H1 (cell line): ENCODE measurements around the gene OXSM. TPM values are rescaled to one million over a fixed set of nuclear protein-coding genes. Genes with fewer than 3 reads are reported as not detected.

Source experiments
- ASH2L ChIP-seq: fragments of 200-600, 300-600 bp; sonication (generic); IDR thresholded peaks from one replicate; pipeline ENCODE4 v1.7.1; 2017; ENCODE audit warnings: low read length
- CBX5 ChIP-seq: fragments of 300-800, 300-1000 bp; sonication (generic); IDR thresholded peaks from 2 replicates; pipeline ENCODE4 v1.7.1; 2016; ENCODE audit warnings: antibody characterized with exemption, low read length, low read depth
- CREB1 ChIP-seq: IDR thresholded peaks from 2 replicates; pipeline ENCODE4 v1.6.1; 2012; ENCODE audit warnings: inconsistent platforms
- SIN3A ChIP-seq, 2 experiments: IDR thresholded peaks in 1 of 2; conservative IDR thresholded peaks in 1 of 2; 2 replicates each; pipeline ENCODE4 v1.6.1; 2011 to 2012; ENCODE audit warnings: low read length in 2 of 2, improper control_type of control experiment in 1 of 2, low read depth in 1 of 2, mild to moderate bottlenecking in 1 of 2
- SP4 ChIP-seq: IDR thresholded peaks from 2 replicates; pipeline ENCODE4 v1.6.1; 2012; ENCODE audit warnings: low read length, inconsistent platforms
- SRF ChIP-seq: IDR thresholded peaks from 2 replicates; pipeline ENCODE4 v1.6.1; 2011; ENCODE audit warnings: mild to moderate bottlenecking, low read depth, low read length, moderate library complexity
- polyA plus RNA-seq, 7 experiments: library from polyadenylated mRNA; depleted of rRNA in 3 of 7; stranded (reverse) in 5 of 7; unstranded in 2 of 7; fragments of >200 nt in 5 of 7; fragments of 200-250 nt in 2 of 7; gene quantifications; 1 replicate in 5 of 7; 2 replicates in 1 of 7; 4 replicates in 1 of 7; pipeline versions ENCODE4 v1.2.1 to v1.2.3, GENCODE V29; 2011 to 2013; ENCODE audit warnings: missing spikeins in 2 of 7, mixed read lengths in 2 of 7
- total RNA-seq: library from RNA; stranded (reverse); fragmentation: NEBNext Ultra II Directional; extraction: Animal tissue kit (Norgen Biotek cat#: 25700); gene quantifications from 2 replicates; pipeline ENCODE4 v1.2.1, GENCODE V29; 2021
- TF ChIP-seq, protein P1 (sequence below): IDR thresholded peaks from 2 replicates; pipeline ENCODE4 v1.6.1; 2011; ENCODE audit warnings: low read length, improper control_type of control experiment
- TF ChIP-seq, protein P2 (sequence below): IDR thresholded peaks from 2 replicates; pipeline ENCODE4 v1.6.1; 2012; ENCODE audit warnings: low read length, inconsistent platforms

Gene OXSM
- total and polyA plus RNA-seq, 2 of the 8 experiments (the other 6 are each of a cell fraction or from before 2014, with no cell fraction given) = 1.3 to 2.2 TPM

DNA sequence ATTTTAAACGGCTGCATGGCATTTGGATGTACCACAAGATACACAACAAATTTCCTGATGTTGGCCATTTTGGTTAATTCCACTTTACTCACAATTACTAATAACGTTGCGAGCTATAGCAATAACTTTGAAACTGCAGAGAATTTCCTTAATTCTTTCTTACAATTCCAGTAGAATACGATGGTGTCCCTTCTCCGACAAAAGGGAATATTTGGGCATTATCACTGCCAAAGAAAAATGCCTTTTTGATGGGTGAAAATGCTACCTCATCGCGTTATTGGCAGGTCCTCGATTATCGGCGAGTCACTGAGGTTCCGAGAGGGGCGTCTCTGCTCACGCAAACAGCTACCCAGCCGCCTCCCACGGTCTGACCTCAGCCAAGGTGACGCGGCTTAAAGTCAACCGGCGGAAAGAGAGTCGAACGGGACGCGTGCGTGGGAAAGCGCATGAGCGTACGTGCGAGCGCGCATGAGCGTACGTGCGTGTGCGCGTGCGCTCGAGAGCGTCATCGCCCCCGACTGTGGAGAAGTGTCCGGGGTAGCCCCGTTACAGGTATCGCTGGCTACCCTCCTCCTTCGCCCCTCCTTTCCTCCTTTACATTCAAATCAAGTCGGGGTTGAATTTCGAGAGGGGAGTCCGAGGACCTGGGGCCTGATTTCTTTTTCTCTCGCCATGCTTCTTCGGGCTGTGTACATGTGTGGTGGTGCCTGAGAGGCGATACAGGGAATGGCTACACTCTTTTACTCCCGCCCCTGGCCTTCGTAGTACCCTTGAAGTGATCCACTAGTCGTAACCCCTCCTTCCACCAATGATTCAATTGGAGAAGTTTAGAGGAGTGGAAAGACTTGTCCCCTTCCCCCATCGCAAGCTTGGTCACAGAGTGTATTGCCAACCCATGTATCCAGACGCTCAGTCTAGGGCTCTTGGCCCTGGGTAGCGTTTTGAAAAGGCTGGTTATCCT lies at the start of gene OXSM (continued):
- TF ChIP-seq SRF (no peak), SIN3A (conservative IDR thresholded peaks at IDR 0.05 in 1 of 2, IDR thresholded peaks at IDR 0.05 in 1 of 2; ENCODE audit: low read depth in 1 of 2, low read length in 2 of 2) (no peak), SP4 (no peak), CREB1 (peak; percentile 55; the same call in 1 of the 2 replicates), CBX5 (no peak), ASH2L (peak; percentile 90)
- TF ChIP-seq, protein P1, sequence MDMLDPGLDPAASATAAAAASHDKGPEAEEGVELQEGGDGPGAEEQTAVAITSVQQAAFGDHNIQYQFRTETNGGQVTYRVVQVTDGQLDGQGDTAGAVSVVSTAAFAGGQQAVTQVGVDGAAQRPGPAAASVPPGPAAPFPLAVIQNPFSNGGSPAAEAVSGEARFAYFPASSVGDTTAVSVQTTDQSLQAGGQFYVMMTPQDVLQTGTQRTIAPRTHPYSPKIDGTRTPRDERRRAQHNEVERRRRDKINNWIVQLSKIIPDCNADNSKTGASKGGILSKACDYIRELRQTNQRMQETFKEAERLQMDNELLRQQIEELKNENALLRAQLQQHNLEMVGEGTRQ = no peak
- TF ChIP-seq, protein P2, sequence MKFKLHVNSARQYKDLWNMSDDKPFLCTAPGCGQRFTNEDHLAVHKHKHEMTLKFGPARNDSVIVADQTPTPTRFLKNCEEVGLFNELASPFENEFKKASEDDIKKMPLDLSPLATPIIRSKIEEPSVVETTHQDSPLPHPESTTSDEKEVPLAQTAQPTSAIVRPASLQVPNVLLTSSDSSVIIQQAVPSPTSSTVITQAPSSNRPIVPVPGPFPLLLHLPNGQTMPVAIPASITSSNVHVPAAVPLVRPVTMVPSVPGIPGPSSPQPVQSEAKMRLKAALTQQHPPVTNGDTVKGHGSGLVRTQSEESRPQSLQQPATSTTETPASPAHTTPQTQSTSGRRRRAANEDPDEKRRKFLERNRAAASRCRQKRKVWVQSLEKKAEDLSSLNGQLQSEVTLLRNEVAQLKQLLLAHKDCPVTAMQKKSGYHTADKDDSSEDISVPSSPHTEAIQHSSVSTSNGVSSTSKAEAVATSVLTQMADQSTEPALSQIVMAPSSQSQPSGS = no peak
- TF ChIP-seq, all 59 proteins: peak for 11
